ENCODE results near the gene CSMD2.

DNA sequence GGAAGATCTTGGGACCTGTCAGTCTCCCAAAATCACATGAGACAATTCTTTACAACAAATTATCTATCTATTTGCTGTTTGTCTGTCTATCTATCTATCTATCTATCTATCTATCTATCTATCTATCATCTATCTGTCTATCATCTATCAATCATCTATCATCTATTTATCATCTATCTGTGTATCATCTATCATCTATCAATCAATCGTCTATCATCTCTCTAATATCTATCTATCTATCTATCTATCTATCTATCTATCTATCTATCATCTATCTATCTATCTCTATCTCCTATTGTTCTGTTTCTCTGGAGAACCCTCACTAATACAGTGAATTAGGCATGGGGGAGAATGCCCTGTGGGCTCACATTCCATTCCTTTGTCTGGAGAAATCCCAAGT is 374.5 kb downstream of the CSMD2 start:
- no peak for TF ChIP-seq POLR2A (IDR thresholded peaks at IDR 0.05)
- TF ChIP-seq, protein P1, sequence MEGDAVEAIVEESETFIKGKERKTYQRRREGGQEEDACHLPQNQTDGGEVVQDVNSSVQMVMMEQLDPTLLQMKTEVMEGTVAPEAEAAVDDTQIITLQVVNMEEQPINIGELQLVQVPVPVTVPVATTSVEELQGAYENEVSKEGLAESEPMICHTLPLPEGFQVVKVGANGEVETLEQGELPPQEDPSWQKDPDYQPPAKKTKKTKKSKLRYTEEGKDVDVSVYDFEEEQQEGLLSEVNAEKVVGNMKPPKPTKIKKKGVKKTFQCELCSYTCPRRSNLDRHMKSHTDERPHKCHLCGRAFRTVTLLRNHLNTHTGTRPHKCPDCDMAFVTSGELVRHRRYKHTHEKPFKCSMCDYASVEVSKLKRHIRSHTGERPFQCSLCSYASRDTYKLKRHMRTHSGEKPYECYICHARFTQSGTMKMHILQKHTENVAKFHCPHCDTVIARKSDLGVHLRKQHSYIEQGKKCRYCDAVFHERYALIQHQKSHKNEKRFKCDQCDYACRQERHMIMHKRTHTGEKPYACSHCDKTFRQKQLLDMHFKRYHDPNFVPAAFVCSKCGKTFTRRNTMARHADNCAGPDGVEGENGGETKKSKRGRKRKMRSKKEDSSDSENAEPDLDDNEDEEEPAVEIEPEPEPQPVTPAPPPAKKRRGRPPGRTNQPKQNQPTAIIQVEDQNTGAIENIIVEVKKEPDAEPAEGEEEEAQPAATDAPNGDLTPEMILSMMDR (IDR thresholded peaks at IDR 0.05) = no peak
- no peak for TF ChIP-seq POLR2AphosphoS5 (IDR thresholded peaks at IDR 0.05)
- no peak for TF ChIP-seq EP300 (IDR thresholded peaks at IDR 0.05; ENCODE audit: low read depth)

Data from transverse colon (tissue), 4 donors.